Activated CD4-positive, alpha-beta T cell treated with anti-CD3 and anti-CD28 coated beads, Interleukin-2, Interleukin-4, amounts not matched to agents 100 ng/mL and 50 ng/mL, durations not matched to agents 16 hours and 8 hours (primary cell): ENCODE measurements around the gene TM4SF5.
"Not testable (repeated sequence)": the region's sequence is repeated elsewhere in the genome, so short reads cannot be mapped to it uniquely, and the experiment has no call there.

Experiments used
- DNase-seq: peaks from one replicate; pipeline ENCODE4 v3.0.0-alpha.2; 2020; ENCODE audit warnings: low spot score

TM4SF5 gene

GRCh38 chr17:4789951-4790704 is 18.4 kb downstream of the TM4SF5 start:
- DNase-seq = peak; percentile 86

- no peak for DNase-seq
Measured at GRCh38 chr17:4790705-4791088, 19.0 kb downstream of the TM4SF5 start.

DNA sequence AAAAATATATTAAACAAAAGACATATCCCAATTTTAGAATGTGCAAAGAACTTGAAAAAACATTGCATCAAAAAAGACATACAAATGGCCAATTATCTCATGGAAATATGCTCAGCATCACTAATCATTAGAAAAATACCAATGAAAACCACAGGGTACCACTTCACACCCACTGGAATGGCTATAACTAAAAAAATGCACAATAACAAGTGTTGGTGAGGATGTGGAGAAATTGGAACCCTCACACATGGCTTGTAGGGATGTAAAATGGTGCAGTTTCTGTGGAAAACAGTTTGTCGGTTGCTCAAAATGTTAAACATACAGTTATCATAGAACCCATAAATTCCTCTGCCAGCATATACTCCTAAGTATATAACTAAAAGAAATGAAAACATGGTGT is 23.5 kb downstream of the TM4SF5 start:
- DNase-seq = no peak

DNA sequence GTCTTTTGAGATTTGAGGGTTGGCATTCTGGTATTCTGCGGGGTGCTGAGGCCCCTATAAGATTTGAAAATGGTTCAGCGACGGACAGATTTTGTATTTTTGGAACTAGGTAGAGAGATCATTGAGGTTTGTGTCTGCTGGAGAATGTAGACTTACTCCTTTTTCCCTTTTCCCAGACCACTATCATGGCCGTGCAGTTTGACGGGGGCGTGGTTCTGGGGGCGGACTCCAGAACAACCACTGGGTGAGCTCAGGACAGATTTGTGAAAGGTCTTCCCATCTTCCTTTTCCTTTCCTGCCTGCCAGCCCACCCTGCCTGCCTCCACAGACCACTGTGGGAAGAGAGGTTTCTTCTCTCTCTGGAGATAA is 24.9 kb downstream of the TM4SF5 start:
- peak; percentile 35 for DNase-seq

DNA sequence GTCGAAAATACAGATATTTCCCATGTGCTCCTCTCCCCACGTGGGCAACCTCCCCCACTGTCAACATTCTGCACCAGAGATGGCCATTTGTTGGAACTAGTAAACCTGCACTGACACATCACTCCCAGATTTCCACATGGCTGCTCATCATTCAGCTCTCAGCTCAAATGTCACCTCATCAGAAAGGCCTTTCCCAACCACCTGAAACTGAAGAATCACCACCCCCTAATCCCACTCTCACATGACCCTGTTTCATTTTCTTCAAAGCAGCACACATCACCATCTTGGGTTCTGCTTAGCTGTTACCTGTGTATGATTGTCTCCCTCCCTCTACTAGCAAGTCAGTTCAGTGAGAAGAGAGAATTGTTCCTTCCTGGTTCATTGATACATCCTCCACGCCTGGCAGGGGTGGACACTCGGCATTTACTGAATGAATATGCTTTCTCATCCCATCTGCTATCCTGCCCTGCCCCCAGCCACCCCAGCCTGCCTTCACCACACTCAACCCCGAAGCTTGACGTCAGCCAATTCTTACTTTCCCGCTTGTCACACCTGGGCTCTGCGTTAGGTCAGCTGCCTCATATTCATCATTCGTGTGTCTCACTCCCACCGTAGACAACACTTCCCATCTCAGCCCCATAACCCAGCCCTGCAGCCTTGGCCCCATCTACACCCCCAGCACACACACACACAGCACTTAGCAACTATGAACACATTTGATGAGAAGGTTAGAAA is 28.9 kb downstream of the TM4SF5 start:
- DNase-seq = no peak

DNA sequence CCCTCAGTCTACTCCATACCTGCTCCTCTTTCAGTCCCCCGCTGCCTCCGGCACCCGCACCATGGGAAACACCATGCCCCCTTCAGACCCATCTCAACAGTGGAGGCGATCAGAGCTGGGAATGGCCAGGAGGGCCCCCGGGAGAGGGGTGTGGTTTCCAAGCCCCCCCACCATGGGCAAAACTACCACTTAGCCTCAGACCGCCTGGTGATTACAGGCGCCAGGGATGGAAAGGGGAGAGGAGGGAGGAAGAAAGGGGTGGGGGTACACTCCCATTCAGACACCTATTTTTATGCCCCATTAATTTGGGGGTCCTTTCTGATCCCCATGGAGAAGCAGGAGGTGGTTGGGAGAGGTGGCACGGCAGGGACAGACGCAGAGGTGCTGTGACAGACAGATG is 30.5 kb downstream of the TM4SF5 start, which contains the start of gene C17orf114:
Gene C17orf114, minus strand, starts transcription at position 101 of the 400 bp plus-strand sequence.
- no peak for DNase-seq

DNA sequence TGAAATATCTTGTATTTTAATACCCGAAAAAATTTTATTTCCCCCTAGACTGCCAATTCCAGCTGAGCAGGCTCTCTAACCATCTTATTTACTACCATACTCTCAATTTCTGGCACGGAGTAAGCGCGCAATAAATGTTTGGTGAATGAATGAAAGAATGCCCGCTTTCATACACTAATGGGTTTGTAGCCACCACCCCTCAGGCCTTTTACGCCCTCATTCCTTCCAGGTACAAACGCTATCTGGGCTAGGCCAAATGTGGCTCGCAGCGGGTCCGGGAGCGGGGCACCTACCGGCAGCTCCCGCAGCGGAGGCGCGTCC is 34.7 kb downstream of the TM4SF5 start:
- no peak for DNase-seq

- peak; percentile 87 for DNase-seq
Measured at GRCh38 chr17:4806777-4807604, 35.3 kb downstream of the TM4SF5 start, which contains the start of gene PLD2. Gene PLD2 (plus strand): TSS chr17:4807152. CDS start chr17:4807773, 621 bp downstream.

DNA sequence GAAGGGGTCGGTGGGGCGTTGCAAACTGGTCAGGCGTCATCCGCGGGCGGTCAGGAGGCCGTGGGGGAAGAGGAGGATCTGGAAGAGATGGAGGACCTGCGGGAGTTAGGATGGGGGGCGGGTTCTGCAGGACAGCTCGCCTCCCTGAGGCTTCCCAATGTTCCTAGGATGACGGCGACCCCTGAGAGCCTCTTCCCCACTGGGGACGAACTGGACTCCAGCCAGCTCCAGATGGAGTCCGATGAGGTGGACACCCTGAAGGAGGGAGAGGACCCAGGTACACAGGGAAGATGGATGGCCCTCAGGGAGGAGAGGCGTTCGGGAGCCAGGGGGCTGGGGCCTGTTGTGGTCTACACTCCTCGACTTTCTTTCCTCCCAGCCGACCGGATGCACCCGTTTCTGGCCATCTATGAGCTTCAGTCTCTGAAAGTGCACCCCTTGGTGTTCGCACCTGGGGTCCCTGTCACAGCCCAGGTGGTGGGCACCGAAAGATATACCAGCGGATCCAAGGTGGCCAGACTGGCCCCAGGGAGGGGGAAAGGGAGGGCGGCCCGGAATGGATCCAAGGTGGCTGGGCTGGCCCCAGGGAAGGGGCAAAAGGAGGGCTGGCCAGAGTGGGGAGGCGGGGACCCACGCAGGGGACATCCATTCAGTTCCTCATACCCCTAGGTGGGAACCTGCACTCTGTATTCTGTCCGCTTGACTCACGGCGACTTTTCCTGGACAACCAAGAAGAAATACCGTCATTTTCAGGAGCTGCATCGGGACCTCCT is 36.1 kb downstream of the TM4SF5 start:
- no peak for DNase-seq

- no peak for DNase-seq
Measured at GRCh38 chr17:4808378-4808767, 36.7 kb downstream of the TM4SF5 start.

GRCh38 chr17:4810696-4811290 is 39.1 kb downstream of the TM4SF5 start:
- DNase-seq = no peak

- DNase-seq = no peak
Measured at GRCh38 chr17:4811471-4811870, 39.8 kb downstream of the TM4SF5 start.

- no peak for DNase-seq
Measured at GRCh38 chr17:4812690-4813089, 41.0 kb downstream of the TM4SF5 start.

DNA sequence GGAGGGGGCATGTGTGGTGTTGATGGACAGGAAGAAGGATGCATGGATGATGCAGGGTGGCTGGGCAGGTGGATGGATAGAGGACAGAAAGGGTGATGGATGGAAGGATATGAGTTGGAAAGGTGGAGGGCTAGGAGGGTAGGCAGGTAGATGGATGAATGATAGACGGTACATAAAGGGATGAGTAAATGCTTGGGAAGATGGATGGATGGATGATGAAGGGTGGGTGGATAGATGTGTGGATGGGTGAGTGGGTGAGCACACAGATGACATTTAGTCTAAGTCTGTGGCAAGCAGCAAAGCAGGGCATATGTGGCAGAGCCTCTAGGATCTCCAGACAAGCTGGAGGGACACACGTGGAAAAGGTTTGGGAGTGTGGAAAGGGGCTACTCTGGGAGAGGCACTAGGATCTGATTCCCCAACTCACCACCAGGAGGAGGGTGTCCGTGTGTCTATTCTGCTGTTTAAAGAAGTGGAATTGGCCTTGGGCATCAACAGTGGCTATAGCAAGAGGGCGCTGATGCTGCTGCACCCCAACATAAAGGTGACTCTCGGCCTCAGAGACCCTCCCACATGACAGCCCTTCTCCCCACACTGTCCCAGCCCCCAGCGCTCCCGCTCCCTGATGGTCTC is 43.5 kb downstream of the TM4SF5 start:
- DNase-seq = no peak

DNA sequence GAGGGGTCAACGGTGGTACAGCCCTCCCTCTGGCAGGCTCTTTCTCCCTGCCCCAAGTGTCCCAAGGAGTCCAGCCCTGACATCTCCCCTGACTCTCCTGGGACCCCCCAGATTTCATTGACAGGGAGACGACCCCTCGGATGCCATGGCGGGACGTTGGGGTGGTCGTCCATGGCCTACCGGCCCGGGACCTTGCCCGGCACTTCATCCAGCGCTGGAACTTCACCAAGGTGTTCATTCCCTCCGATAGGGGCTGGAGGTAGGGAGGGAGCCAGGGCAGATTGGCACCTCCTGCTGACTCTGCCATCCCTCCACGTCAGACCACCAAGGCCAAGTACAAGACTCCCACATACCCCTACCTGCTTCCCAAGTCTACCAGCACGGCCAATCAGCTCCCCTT is 45.1 kb downstream of the TM4SF5 start:
- no peak for DNase-seq

DNA sequence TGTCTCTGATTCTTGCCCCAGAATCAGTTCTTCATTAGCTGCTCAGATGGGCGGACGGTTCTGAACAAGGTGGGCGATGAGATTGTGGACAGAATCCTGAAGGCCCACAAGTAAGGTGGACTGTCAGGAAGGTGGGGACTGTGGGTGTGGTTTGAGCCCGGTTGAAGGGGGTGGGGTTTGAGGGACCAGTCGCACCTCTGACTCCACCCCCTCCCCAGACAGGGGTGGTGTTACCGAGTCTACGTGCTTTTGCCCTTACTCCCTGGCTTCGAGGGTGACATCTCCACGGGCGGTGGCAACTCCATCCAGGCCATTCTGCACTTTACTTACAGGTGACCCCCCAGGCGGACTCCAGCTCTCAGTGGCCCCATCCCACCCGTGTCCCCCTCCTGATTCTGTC is 46.6 kb downstream of the TM4SF5 start:
- DNase-seq = no peak

DNA sequence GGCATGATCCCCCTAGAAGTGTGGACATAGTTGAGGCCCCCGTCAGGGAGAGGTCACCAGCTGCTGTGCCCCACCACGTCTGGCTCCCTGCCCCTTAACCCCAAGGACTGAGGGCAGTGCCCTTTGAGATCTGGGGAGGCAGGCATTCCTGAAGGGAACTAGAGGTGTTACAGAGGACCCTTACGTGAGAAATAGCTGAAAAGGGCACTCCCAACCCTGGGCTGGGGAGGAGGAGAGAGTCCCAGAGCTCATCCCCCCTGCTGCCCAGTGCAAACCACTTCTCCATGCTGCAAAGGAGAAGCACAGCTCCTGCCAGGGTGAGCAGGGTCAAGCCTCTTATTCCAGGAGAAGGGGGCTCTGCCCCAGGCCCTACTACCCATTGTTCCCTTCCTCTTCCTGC is 51.1 kb downstream of the TM4SF5 start:
- no peak for DNase-seq

DNA sequence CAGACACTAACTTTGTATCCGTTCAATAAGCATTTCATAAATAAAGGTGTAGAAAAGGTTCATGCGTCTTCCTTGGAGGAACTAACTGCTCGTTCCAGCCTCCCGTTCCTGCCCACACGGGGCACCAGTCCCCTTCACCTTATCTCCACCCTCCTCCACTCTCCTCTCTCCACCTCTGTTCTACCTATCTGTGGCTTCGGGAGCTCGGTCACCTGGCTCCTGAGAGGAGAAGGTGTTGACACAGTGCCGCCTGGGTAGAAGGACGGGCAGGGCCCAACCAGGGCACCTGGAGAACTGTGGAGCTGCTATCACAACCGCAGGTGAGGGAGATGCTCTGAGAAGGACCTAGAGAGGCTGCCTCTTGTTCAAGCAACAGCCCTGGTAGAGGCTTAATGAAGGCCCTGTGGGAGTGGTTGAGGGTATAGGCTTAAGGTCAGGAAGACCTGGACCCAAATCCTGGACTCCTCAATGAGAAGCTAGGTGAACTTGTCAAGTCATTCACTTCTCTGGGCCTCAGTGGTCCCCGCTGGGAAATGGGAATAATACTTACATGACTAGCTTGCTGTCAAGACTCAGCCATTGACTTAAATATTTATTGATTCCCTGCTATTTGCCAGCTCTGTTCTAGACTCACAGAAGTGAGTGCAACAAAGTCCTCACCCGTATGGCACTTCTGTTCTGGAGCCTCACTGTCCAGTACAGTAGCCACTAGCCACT is 51.8 kb downstream of the TM4SF5 start:
- no peak for DNase-seq

DNA sequence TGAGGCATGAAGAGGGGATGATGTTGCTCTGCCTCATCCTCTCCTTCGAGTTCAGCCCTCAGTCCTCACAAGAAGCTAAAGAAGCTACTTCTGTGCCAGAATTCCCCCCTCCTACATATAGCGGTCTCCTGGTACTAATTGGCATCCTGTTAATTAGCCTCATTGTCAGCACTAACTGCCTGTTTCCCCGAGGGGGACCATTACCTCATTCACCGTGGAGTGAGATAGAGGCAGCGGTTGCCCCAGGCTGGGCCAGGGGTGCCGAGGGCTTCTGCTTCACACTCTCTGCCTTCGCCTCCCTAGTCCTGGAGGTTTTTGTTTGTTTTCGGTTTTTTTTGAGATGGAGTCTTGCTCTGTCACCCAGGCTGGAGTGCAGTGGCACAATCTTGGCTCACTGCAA is 55.7 kb downstream of the TM4SF5 start:
- no peak for DNase-seq

DNA sequence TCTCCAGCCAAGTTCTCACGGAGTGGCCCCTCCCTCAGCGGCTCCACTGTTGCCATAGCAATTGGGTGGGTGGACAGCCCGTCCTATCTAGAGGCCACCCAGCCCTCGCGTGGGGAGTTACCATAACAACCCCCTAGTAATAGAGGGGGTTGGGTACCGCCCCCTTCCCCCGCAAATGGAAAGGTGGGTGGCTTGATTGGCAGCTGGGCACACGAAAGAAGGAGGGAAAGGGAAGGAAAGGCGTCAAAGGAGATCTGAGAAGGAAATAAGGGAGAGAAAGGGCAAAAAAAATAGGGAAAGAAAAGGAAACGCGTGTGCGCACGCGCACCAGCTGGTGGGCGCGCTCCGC is 61.1 kb downstream of the TM4SF5 start:
- not testable (repeated sequence) for DNase-seq
